HepG2 (cell line): ENCODE measurements around the gene NBEA. TPM values are rescaled to one million over a fixed set of nuclear protein-coding genes. Genes with fewer than 3 reads are reported as not detected.
A peak's percentile ranks its signal among the peaks of the same experiment; 100 is the strongest.

ENCODE experiments used
- AGO1 ChIP-seq: fragments of 200-400 bp; formaldehyde crosslinking; IDR thresholded peaks from 2 replicates; pipeline ENCODE4 v1.6.1; 2017; ENCODE audit warnings: mild to moderate bottlenecking, low read depth, low read length, moderate library complexity; ENCODE audit not compliant: poor library complexity, severe bottlenecking
- ASH2L ChIP-seq: fragments of 300-600, 200-600 bp; sonication (generic); IDR thresholded peaks from 2 replicates; pipeline ENCODE4 v1.7.0; 2017; ENCODE audit warnings: low read depth, mild to moderate bottlenecking, moderate library complexity, mixed read lengths, low read length; ENCODE audit not compliant: insufficient read length
- CENPT ChIP-seq: sonication (generic); formaldehyde crosslinking; IDR thresholded peaks from 2 replicates; pipeline ENCODE4 v1.8.0; 2022; ENCODE audit warnings: low read depth, mild to moderate bottlenecking, moderate library complexity, missing genetic modification reagents
- CERS6 ChIP-seq: sonication (generic); formaldehyde crosslinking; IDR thresholded peaks from 2 replicates; pipeline ENCODE4 v1.5.0; 2020; ENCODE audit warnings: missing genetic modification reagents
- CHCHD3 ChIP-seq: sonication (generic); formaldehyde crosslinking; IDR thresholded peaks from 2 replicates; pipeline ENCODE4 v1.8.0; 2022; ENCODE audit warnings: mild to moderate bottlenecking, missing genetic modification reagents, moderate library complexity
- DNMT3B ChIP-seq: conservative IDR thresholded peaks from 2 replicates; pipeline ENCODE4 v1.6.1; 2016; ENCODE audit warnings: missing biosample characterization, control low read depth
- EP300 ChIP-seq, 3 experiments: sonication (generic) in 1 of 3; formaldehyde crosslinking in 1 of 3; IDR thresholded peaks; 2 replicates each; pipeline versions ENCODE4 v1.5.1 to v1.6.1; 2011 to 2020; ENCODE audit warnings: low read depth in 2 of 3, low read length in 2 of 3, borderline replicate concordance in 1 of 3, improper control_type of control experiment in 1 of 3, mild to moderate bottlenecking in 1 of 3, missing genetic modification reagents in 1 of 3, moderate library complexity in 1 of 3
- EZH2 ChIP-seq: conservative IDR thresholded peaks from 2 replicates; pipeline ENCODE4 v1.6.1; 2012; ENCODE audit warnings: mild to moderate bottlenecking, low read depth, low read length, moderate library complexity
- FOXJ3 ChIP-seq: sonication (generic); formaldehyde crosslinking; IDR thresholded peaks from 2 replicates; pipeline ENCODE4 v1.4.0; 2020; ENCODE audit warnings: missing genetic modification reagents, mild to moderate bottlenecking, borderline replicate concordance
- KLF16 ChIP-seq, 2 experiments: sonication (generic) in 1 of 2; formaldehyde crosslinking in 1 of 2; IDR thresholded peaks; 2 replicates each; pipeline versions ENCODE4 v1.6.1 to v1.8.0; 2016 to 2023; ENCODE audit warnings: missing genetic modification reagents in 2 of 2, missing compliant biosample characterization in 1 of 2
- MED1 ChIP-seq: sonication (generic); formaldehyde crosslinking; IDR thresholded peaks from 2 replicates; pipeline ENCODE4 v1.4.0; 2020; ENCODE audit warnings: missing genetic modification reagents
- MIER3 ChIP-seq: IDR thresholded peaks from 2 replicates; pipeline ENCODE4 v1.6.1; 2016; ENCODE audit warnings: missing compliant biosample characterization, borderline replicate concordance
- MXI1 ChIP-seq: IDR thresholded peaks from 3 replicates; pipeline ENCODE4 v1.6.1; 2012; ENCODE audit warnings: low read depth, low read length, inconsistent platforms, borderline replicate concordance
- NCOA5 ChIP-seq: sonication (generic); formaldehyde crosslinking; IDR thresholded peaks from 2 replicates; pipeline ENCODE4 v1.4.0; 2020; ENCODE audit warnings: missing genetic modification reagents
- NFYB ChIP-seq: sonication (generic); formaldehyde crosslinking; IDR thresholded peaks from 2 replicates; pipeline ENCODE4 v1.4.0; 2020; ENCODE audit warnings: missing genetic modification reagents
- PAF1 ChIP-seq: IDR thresholded peaks from 2 replicates; pipeline ENCODE4 v1.6.1; 2016; ENCODE audit warnings: missing genetic modification reagents, missing compliant biosample characterization
- PAXIP1 ChIP-seq: sonication (generic); formaldehyde crosslinking; conservative IDR thresholded peaks from 2 replicates; pipeline ENCODE4 v1.4.0; 2020; ENCODE audit warnings: mild to moderate bottlenecking, missing genetic modification reagents, moderate library complexity
- RARA ChIP-seq: IDR thresholded peaks from 2 replicates; pipeline ENCODE4 v1.6.1; 2016; ENCODE audit warnings: missing genetic modification reagents, missing compliant biosample characterization
- RFXANK ChIP-seq: IDR thresholded peaks from 2 replicates; pipeline ENCODE4 v1.6.1; 2016
- RFXAP ChIP-seq: sonication (generic); formaldehyde crosslinking; IDR thresholded peaks from 2 replicates; pipeline ENCODE4 v1.4.0; 2020; ENCODE audit warnings: missing genetic modification reagents, borderline replicate concordance
- RXRB ChIP-seq: IDR thresholded peaks from 2 replicates; pipeline ENCODE4 v1.6.1; 2016; ENCODE audit warnings: borderline replicate concordance, missing genetic modification reagents, missing compliant biosample characterization
- TBL1XR1 ChIP-seq: fragments of 150-350 bp; IDR thresholded peaks from 2 replicates; pipeline ENCODE4 v1.6.1; 2014; ENCODE audit warnings: borderline replicate concordance, low read length; ENCODE audit not compliant: partially characterized antibody
- TBX3 ChIP-seq: fragments of 450-650 bp; IDR thresholded peaks from 2 replicates; pipeline ENCODE4 v1.6.1; 2017; ENCODE audit warnings: antibody characterized with exemption, mild to moderate bottlenecking, inconsistent platforms, borderline replicate concordance
- YEATS4 ChIP-seq: sonication (generic); formaldehyde crosslinking; IDR thresholded peaks from 2 replicates; pipeline ENCODE4 v1.4.0; 2020; ENCODE audit warnings: missing genetic modification reagents, borderline replicate concordance
- ZBTB20 ChIP-seq: sonication (generic); formaldehyde crosslinking; IDR thresholded peaks from 2 replicates; pipeline ENCODE4 v1.8.1; 2023; ENCODE audit warnings: missing genetic modification reagents, low read depth, mild to moderate bottlenecking, borderline replicate concordance
- ZNF225 ChIP-seq: sonication (generic); formaldehyde crosslinking; IDR thresholded peaks from 2 replicates; pipeline ENCODE4 v1.4.0; 2020; ENCODE audit warnings: mild to moderate bottlenecking, missing genetic modification reagents
- ZNF3 ChIP-seq: IDR thresholded peaks from 2 replicates; pipeline ENCODE4 v1.7.0; 2017; ENCODE audit warnings: inconsistent platforms
- ZNF367 ChIP-seq: sonication (generic); formaldehyde crosslinking; IDR thresholded peaks from 2 replicates; pipeline ENCODE4 v1.4.0; 2020; ENCODE audit warnings: missing genetic modification reagents, borderline replicate concordance
- ZNF883 ChIP-seq: sonication (generic); formaldehyde crosslinking; IDR thresholded peaks from 2 replicates; pipeline ENCODE4 v1.5.1; 2020; ENCODE audit warnings: mild to moderate bottlenecking, missing genetic modification reagents; ENCODE audit errors: not compliant biosample characterization
- polyA plus RNA-seq, 8 experiments: library from polyadenylated mRNA; depleted of rRNA in 3 of 8; stranded (reverse) in 7 of 8; unstranded in 1 of 8; fragments of >200 nt; fragmentation: Illumina TruSeq in 4 of 8; extraction: Trizol in 4 of 8; gene quantifications; 2 replicates each; pipeline versions ENCODE4 v1.2.1 to v1.2.3, GENCODE V29; 2011 to 2016; ENCODE audit warnings: low read depth in 4 of 8, missing spikeins in 1 of 8, mixed read lengths in 1 of 8; ENCODE audit not compliant: insufficient read depth in 1 of 8
- total RNA-seq, 5 experiments: library from RNA; depleted of rRNA; stranded (reverse); fragments of >200 nt; fragmentation: Illumina TruSeq; extraction: Trizol; gene quantifications; 2 replicates each; pipeline ENCODE4 v1.2.3, GENCODE V29; 2016; ENCODE audit warnings: low read depth in 1 of 5

Gene NBEA
- total and polyA plus RNA-seq, 2 of the 13 experiments (the other 11 are each of a cell fraction or from before 2014, with no cell fraction given), result 2.7 to 2.8 TPM

- no peak for TF ChIP-seq CENPT (CRISPR knock-in tag)
- peak; percentile 97; the same call in 1 of the 2 replicates for TF ChIP-seq ZBTB20
- no peak for TF ChIP-seq CHCHD3 (CRISPR knock-in tag)
- no peak for TF ChIP-seq KLF16 (CRISPR knock-in tag; IDR thresholded peaks at IDR 0.05)
- TF ChIP-seq RFXAP (CRISPR knock-in tag), result no peak
- TF ChIP-seq PAXIP1 (CRISPR knock-in tag), result peak; percentile 83
- no peak for TF ChIP-seq ZNF3
- TF ChIP-seq EZH2, result no peak
- no peak for TF ChIP-seq ZNF367 (CRISPR knock-in tag)
- TF ChIP-seq ZNF883 (CRISPR knock-in tag), result no peak
- no peak for TF ChIP-seq NFYB (CRISPR knock-in tag)
- TF ChIP-seq MIER3 (CRISPR knock-in tag), result 0 out of 2 replicates have a peak, but pooled peaks have one; percentile 62
- TF ChIP-seq DNMT3B (CRISPR knock-in tag), result no peak
- TF ChIP-seq TBX3, result peak; percentile 87
- no peak for TF ChIP-seq RFXANK (CRISPR knock-in tag)
- peak; percentile 58; the same call in 1 of the 2 replicates for TF ChIP-seq FOXJ3
- TF ChIP-seq NCOA5 (CRISPR knock-in tag), result no peak
- TF ChIP-seq RARA, result peak; percentile 87
- TF ChIP-seq TBL1XR1, result peak; percentile 91
- peak; percentile 66; the same call in 2 of the 3 replicates for TF ChIP-seq MXI1
- peak in 1 of 2 experiments; percentile 82; a peak in 2 of 4 replicates for TF ChIP-seq EP300 (IDR thresholded peaks at IDR 0.05; ENCODE audit: low read depth in 2 of 2, low read length in 2 of 2)
- TF ChIP-seq EP300 (CRISPR knock-in tag; IDR thresholded peaks at IDR 0.05; ENCODE audit: borderline replicate concordance), result no peak
- TF ChIP-seq YEATS4 (CRISPR knock-in tag), result no peak
- peak; percentile 67 for TF ChIP-seq MED1
- TF ChIP-seq AGO1, result no peak
- no peak for TF ChIP-seq PAF1
- peak; percentile 47 for TF ChIP-seq ASH2L
- TF ChIP-seq ZNF225 (CRISPR knock-in tag), result no peak
- no peak for TF ChIP-seq CERS6 (CRISPR knock-in tag)
- TF ChIP-seq RXRB (CRISPR knock-in tag), result peak; percentile 71
These were observed 341.8 kb downstream of the NBEA start (continued) for GRCh38 chr13:35283856-35284255.
